OCI-LY7 (cell line): Measurements from ENCODE around the gene TSN.

Experiments used
- CTCF ChIP-seq: fragments of 200-600 bp; sonication (generic); conservative IDR thresholded peaks from 2 replicates; pipeline ENCODE4 v1.5.1; 2014; ENCODE audit warnings: mild to moderate bottlenecking, antibody characterized with exemption, low read length, moderate library complexity, mixed read lengths
- EZH2phosphoT487 ChIP-seq: fragments of 200-600 bp; sonication (generic); IDR thresholded peaks from 2 replicates; pipeline ENCODE4 v1.6.1; 2018; ENCODE audit warnings: low read depth, borderline replicate concordance, mild to moderate bottlenecking, mixed run types, antibody characterized with exemption, low read length, moderate library complexity, mixed read lengths

GRCh38 chr2:121736462-121737336 lies 18.8 kb upstream of the TSN start, which contains the start of gene NIFK:
- no peak for TF ChIP-seq CTCF
- no peak for TF ChIP-seq EZH2phosphoT487
